Measurements from ENCODE around the gene DAAM2.

DNA sequence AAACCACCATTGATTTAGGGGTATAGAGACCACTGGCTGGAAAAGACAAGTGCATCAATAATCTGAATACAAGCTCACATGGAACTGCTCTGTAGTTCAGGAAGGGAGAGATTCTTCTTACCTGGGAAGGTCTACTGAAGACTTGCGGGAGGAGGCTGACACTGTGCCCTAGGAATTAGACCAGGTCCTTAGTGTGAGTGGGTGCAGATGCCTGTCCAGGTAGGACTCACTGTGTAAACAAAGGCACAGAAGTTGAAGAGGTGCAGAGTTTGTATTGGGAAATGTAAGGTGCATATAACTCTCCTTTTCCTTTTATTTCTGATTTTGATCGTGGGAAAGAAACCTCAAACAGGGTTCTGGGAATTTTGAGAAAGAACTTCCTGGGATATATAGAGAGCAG, 66.8 kb downstream of the DAAM2 start:
- TF ChIP-seq, protein P1, sequence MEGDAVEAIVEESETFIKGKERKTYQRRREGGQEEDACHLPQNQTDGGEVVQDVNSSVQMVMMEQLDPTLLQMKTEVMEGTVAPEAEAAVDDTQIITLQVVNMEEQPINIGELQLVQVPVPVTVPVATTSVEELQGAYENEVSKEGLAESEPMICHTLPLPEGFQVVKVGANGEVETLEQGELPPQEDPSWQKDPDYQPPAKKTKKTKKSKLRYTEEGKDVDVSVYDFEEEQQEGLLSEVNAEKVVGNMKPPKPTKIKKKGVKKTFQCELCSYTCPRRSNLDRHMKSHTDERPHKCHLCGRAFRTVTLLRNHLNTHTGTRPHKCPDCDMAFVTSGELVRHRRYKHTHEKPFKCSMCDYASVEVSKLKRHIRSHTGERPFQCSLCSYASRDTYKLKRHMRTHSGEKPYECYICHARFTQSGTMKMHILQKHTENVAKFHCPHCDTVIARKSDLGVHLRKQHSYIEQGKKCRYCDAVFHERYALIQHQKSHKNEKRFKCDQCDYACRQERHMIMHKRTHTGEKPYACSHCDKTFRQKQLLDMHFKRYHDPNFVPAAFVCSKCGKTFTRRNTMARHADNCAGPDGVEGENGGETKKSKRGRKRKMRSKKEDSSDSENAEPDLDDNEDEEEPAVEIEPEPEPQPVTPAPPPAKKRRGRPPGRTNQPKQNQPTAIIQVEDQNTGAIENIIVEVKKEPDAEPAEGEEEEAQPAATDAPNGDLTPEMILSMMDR (conservative IDR thresholded peaks at IDR 0.05), result no peak
- TF ChIP-seq ZFX (IDR thresholded peaks at IDR 0.05), result no peak

Data from C4-2B (cell line).